ENCODE measurements around the gene HIVEP3. TPM values are rescaled to one million over a fixed set of nuclear protein-coding genes. Genes with fewer than 3 reads are reported as not detected.

Gene HIVEP3
- total RNA-seq, 1 experiment from 2014 or later = 0.55 TPM

DNA sequence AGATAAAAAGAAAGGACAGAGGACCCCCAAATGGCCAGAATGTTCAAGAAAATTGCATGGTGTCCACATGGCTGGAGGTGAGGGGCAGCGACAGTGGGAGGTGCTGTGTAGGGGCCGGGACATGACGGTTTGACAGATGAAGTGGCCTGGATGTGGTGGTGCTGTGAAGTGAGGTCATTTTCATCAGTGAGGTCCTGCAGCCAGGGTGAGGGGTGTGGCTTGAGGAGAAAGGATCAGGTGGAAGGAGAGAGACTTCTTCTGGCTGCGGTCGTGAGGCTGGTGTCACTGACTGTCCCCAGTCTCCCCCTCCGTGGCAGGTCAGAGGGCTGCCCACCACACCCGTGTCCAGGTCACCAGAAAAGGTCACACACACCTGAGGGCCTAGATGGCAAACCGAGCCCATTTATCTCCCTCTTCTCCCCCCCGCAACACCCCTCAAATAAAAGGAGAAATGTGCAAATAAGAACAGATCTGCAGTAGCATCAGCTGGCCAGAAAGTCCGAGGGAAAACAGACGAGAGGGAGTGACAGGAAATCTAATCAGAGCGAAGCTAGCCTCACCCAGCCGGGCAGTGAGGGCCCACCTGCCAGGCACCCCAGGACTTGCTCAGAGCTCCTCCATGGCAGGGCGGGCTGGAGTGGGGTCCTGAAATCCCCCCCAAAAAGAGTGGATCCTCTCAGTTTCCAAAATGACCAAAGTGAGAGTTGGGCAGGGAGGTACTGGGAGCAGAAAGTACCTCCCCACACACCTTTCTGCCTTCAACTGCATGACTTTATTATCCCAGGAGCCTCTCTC is 285.7 kb downstream of the HIVEP3 start:
- TF ChIP-seq, protein P1, sequence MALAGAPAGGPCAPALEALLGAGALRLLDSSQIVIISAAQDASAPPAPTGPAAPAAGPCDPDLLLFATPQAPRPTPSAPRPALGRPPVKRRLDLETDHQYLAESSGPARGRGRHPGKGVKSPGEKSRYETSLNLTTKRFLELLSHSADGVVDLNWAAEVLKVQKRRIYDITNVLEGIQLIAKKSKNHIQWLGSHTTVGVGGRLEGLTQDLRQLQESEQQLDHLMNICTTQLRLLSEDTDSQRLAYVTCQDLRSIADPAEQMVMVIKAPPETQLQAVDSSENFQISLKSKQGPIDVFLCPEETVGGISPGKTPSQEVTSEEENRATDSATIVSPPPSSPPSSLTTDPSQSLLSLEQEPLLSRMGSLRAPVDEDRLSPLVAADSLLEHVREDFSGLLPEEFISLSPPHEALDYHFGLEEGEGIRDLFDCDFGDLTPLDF (CRISPR knock-in tag; IDR thresholded peaks at IDR 0.05) = no peak
- no peak for TF ChIP-seq ESRRA (CRISPR knock-in tag; IDR thresholded peaks at IDR 0.05; ENCODE audit: borderline replicate concordance)
- TF ChIP-seq, protein P2, sequence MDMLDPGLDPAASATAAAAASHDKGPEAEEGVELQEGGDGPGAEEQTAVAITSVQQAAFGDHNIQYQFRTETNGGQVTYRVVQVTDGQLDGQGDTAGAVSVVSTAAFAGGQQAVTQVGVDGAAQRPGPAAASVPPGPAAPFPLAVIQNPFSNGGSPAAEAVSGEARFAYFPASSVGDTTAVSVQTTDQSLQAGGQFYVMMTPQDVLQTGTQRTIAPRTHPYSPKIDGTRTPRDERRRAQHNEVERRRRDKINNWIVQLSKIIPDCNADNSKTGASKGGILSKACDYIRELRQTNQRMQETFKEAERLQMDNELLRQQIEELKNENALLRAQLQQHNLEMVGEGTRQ (CRISPR knock-in tag; IDR thresholded peaks at IDR 0.05) = no peak
- TF ChIP-seq ZNF317 (CRISPR knock-in tag; IDR thresholded peaks at IDR 0.05; ENCODE audit: borderline replicate concordance, low read depth) = no peak
- TF ChIP-seq, protein P3, sequence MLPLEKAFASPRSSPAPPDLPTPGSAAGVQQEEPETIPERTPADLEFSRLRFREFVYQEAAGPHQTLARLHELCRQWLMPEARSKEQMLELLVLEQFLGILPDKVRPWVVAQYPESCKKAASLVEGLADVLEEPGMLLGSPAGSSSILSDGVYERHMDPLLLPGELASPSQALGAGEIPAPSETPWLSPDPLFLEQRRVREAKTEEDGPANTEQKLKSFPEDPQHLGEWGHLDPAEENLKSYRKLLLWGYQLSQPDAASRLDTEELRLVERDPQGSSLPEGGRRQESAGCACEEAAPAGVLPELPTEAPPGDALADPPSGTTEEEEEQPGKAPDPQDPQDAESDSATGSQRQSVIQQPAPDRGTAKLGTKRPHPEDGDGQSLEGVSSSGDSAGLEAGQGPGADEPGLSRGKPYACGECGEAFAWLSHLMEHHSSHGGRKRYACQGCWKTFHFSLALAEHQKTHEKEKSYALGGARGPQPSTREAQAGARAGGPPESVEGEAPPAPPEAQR (CRISPR knock-in tag; IDR thresholded peaks at IDR 0.05) = no peak
- no peak for TF ChIP-seq GABPB1 (CRISPR knock-in tag; IDR thresholded peaks at IDR 0.05)
- no peak for TF ChIP-seq MYBL2 (CRISPR knock-in tag; IDR thresholded peaks at IDR 0.05)
- TF ChIP-seq CREM (CRISPR knock-in tag; IDR thresholded peaks at IDR 0.05) = no peak
- TF ChIP-seq SMAD3 (CRISPR knock-in tag; IDR thresholded peaks at IDR 0.05; ENCODE audit: borderline replicate concordance) = no peak
- TF ChIP-seq FOXP1 (CRISPR knock-in tag; IDR thresholded peaks at IDR 0.05; ENCODE audit: borderline replicate concordance) = no peak
- no peak for TF ChIP-seq NFE2L1 (CRISPR knock-in tag; IDR thresholded peaks at IDR 0.05)
- TF ChIP-seq, protein P4, sequence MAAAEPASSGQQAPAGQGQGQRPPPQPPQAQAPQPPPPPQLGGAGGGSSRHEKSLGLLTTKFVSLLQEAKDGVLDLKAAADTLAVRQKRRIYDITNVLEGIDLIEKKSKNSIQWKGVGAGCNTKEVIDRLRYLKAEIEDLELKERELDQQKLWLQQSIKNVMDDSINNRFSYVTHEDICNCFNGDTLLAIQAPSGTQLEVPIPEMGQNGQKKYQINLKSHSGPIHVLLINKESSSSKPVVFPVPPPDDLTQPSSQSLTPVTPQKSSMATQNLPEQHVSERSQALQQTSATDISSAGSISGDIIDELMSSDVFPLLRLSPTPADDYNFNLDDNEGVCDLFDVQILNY (CRISPR knock-in tag; IDR thresholded peaks at IDR 0.05) = no peak
- TF ChIP-seq SMAD4 (CRISPR knock-in tag; IDR thresholded peaks at IDR 0.05) = no peak
- no peak for TF ChIP-seq CREB1 (CRISPR knock-in tag; IDR thresholded peaks at IDR 0.05)
- no peak for TF ChIP-seq MXD4 (CRISPR knock-in tag; IDR thresholded peaks at IDR 0.05; ENCODE audit: borderline replicate concordance)
- POLR2A ChIA-PET = interaction anchor here (0.5 kb wide), 1 partner anchor 150 kb away, joined by 4 read pairs; no protein-coding TSS in a partner anchor
- DNase-seq (ENCODE audit: low spot score) (no peak), ATAC-seq (no peak)
- Mint-ChIP-seq H3K4me1 (no peaks in the 10 kb centered on the region), H3K9me3 (no peaks in the 10 kb centered on the region), H3K36me3 (no peaks in the 10 kb centered on the region), H3K27me3 (ENCODE audit: low read depth) (no peaks in the 10 kb centered on the region), H3K27ac (no peak overlapping the region), H3K4me3 (no peak overlapping the region)
- CTCF ChIA-PET = no interaction called here

DNA sequence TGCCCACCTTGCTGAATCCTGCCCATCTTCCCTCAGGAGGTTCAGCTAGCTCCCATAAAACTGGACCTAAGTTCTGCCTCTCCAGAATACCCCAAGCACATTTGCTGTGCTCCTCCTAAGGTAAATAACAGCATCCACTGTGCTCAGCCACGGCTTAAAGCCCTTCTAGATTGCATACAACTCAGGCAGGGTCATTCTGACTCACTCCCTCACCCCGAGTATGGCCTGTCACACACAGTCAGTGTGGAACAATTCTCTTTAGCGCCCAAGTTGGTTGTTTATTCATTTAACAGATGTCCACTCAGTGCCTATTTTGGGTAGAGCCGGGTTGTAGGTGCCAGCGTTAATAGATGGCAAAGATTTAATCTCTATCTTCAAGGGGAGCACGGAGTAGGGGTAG is 286.8 kb downstream of the HIVEP3 start:
- no peaks in the 10 kb centered on the region for H3K9me3 Mint-ChIP-seq
- ChIA-PET CTCF (no interaction called here), POLR2A (no interaction called here)
- DNase-seq (ENCODE audit: low spot score) = no peak
- ATAC-seq = no peak
- H3K4me1 Mint-ChIP-seq = no peaks in the 10 kb centered on the region; the same call in 1 of the 2 replicates
- no peaks in the 10 kb centered on the region for H3K36me3 Mint-ChIP-seq
- no peak overlapping the region for H3K27ac Mint-ChIP-seq
- H3K27me3 Mint-ChIP-seq (ENCODE audit: low read depth) = no peaks in the 10 kb centered on the region
- no peak for TF ChIP-seq SP1 (CRISPR knock-in tag; conservative IDR thresholded peaks at IDR 0.05)
- TF ChIP-seq, protein P5, sequence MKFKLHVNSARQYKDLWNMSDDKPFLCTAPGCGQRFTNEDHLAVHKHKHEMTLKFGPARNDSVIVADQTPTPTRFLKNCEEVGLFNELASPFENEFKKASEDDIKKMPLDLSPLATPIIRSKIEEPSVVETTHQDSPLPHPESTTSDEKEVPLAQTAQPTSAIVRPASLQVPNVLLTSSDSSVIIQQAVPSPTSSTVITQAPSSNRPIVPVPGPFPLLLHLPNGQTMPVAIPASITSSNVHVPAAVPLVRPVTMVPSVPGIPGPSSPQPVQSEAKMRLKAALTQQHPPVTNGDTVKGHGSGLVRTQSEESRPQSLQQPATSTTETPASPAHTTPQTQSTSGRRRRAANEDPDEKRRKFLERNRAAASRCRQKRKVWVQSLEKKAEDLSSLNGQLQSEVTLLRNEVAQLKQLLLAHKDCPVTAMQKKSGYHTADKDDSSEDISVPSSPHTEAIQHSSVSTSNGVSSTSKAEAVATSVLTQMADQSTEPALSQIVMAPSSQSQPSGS (CRISPR knock-in tag; IDR thresholded peaks at IDR 0.05; ENCODE audit: borderline replicate concordance, low read depth) = no peak
- TF ChIP-seq, protein P6, sequence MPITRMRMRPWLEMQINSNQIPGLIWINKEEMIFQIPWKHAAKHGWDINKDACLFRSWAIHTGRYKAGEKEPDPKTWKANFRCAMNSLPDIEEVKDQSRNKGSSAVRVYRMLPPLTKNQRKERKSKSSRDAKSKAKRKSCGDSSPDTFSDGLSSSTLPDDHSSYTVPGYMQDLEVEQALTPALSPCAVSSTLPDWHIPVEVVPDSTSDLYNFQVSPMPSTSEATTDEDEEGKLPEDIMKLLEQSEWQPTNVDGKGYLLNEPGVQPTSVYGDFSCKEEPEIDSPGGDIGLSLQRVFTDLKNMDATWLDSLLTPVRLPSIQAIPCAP (CRISPR knock-in tag; IDR thresholded peaks at IDR 0.05) = no peak
- H3K4me3 Mint-ChIP-seq = no peak overlapping the region

Measured in WTC11 (cell line).